ENCODE measurements around the gene UPK3B.
A peak's percentile ranks its signal among the peaks of the same experiment; 100 is the strongest.
"Not testable (repeated sequence)": the region's sequence is repeated elsewhere in the genome, so short reads cannot be mapped to it uniquely, and the experiment has no call there.

UPK3B gene

GRCh38 chr7:76513817-76514799, 3.8 kb downstream of the UPK3B start:
- no peak for DNase-seq (ENCODE audit: low read depth)

- no peak for DNase-seq (ENCODE audit: low read depth)
These were observed 4.8 kb downstream of the UPK3B start for GRCh38 chr7:76514926-76515771.

GRCh38 chr7:76515999-76516443, 5.7 kb downstream of the UPK3B start:
- no peak for DNase-seq (ENCODE audit: low read depth)

GRCh38 chr7:76516932-76517331, 6.6 kb downstream of the UPK3B start:
- DNase-seq (ENCODE audit: low read depth): not testable (repeated sequence)

GRCh38 chr7:76526183-76526582, 15.8 kb downstream of the UPK3B start:
- DNase-seq (ENCODE audit: low read depth): not testable (repeated sequence)

GRCh38 chr7:76531643-76532042, 21.3 kb downstream of the UPK3B start:
- not testable (repeated sequence) for DNase-seq (ENCODE audit: low read depth)

- not testable (repeated sequence) for DNase-seq (ENCODE audit: low read depth)
These were observed 32.8 kb downstream of the UPK3B start, which contains the start of gene SPDYE16 for GRCh38 chr7:76543197-76543596. SPDYE16 (minus strand) TSS chr7:76543297; CDS start chr7:76541459, 1,838 bp downstream.

- DNase-seq (ENCODE audit: low read depth): peak; percentile 78
These were observed 38.9 kb downstream of the UPK3B start for GRCh38 chr7:76549025-76549854.

- not testable (repeated sequence) for DNase-seq (ENCODE audit: low read depth)
These were observed 39.5 kb downstream of the UPK3B start for GRCh38 chr7:76549855-76550248.

- DNase-seq (ENCODE audit: low read depth): not testable (repeated sequence)
These were observed 41.6 kb downstream of the UPK3B start for GRCh38 chr7:76551992-76552391.

- not testable (repeated sequence) for DNase-seq (ENCODE audit: low read depth)
These were observed 49.3 kb downstream of the UPK3B start for GRCh38 chr7:76559685-76560084.

- not testable (repeated sequence) for DNase-seq (ENCODE audit: low read depth)
These were observed 49.8 kb downstream of the UPK3B start for GRCh38 chr7:76560157-76560556.

GRCh38 chr7:76561342-76561741, 51.0 kb downstream of the UPK3B start:
- not testable (repeated sequence) for DNase-seq (ENCODE audit: low read depth)

GRCh38 chr7:76565001-76565400, 54.6 kb downstream of the UPK3B start:
- not testable (repeated sequence) for DNase-seq (ENCODE audit: low read depth)

Data from stimulated activated CD8-positive, alpha-beta memory T cell treated with anti-CD3 and anti-CD28 coated beads, Interleukin-4, amount 100 ng/mL, for 24 hours (primary cell).